Lung (tissue), 12 donors: ENCODE results near the gene TLCD1. TPM values are rescaled to one million over a fixed set of nuclear protein-coding genes. Genes with fewer than 3 reads are reported as not detected.
"Not testable (repeated sequence)": the region's sequence is repeated elsewhere in the genome, so short reads cannot be mapped to it uniquely, and the experiment has no call there.

Source experiments
- ATAC-seq: fragments of 200-7000 bp; cut with Tn5 transposase; one replicate; pipeline ENCODE4 v1.9.1; 2020; ENCODE audit warnings: moderate number of reproducible peaks; ENCODE audit not compliant: insufficient read depth, low FRiP score
- DNase-seq, 3 donors: peaks; one replicate each; pipeline ENCODE4 v3.0.0-alpha.2; 2013 to 2017
- H3K27ac ChIP-seq, 2 donors: one replicate each; pipeline ENCODE4 v1.5.1; 2013; ENCODE audit warnings: mild to moderate bottlenecking in 2 of 2, moderate library complexity in 2 of 2, control low read depth in 1 of 2, inconsistent platforms in 1 of 2, low read depth in 1 of 2, low read length in 1 of 2
- H3K27me3 ChIP-seq, 3 donors: one replicate each; pipeline ENCODE4 v1.5.1; 2013; ENCODE audit warnings: low read length in 2 of 3; ENCODE audit not compliant: control insufficient read depth in 3 of 3, insufficient read depth in 3 of 3
- H3K36me3 ChIP-seq, 4 donors: one replicate each; pipeline ENCODE4 v1.5.1; 2013; ENCODE audit warnings: low read length in 4 of 4, mild to moderate bottlenecking in 1 of 4, moderate library complexity in 1 of 4; ENCODE audit not compliant: control insufficient read depth in 4 of 4, insufficient read depth in 4 of 4
- H3K4me1 ChIP-seq, 5 donors: one replicate each; pipeline ENCODE4 v1.5.1; 2013; ENCODE audit warnings: low read length in 5 of 5, mild to moderate bottlenecking in 2 of 5, moderate library complexity in 1 of 5; ENCODE audit not compliant: control insufficient read depth in 5 of 5, insufficient read depth in 5 of 5
- H3K4me3 ChIP-seq: one replicate; pipeline ENCODE4 v1.5.1; 2013; ENCODE audit warnings: mild to moderate bottlenecking, control low read depth, moderate library complexity
- H3K9ac ChIP-seq, 2 donors: one replicate each; pipeline ENCODE4 v1.5.1; 2013; ENCODE audit warnings: low read length in 2 of 2, control low read depth in 1 of 2; ENCODE audit not compliant: insufficient read depth in 1 of 2
- H3K9me3 ChIP-seq, 4 donors: one replicate each; pipeline ENCODE4 v1.5.1; 2013; ENCODE audit warnings: low read length in 3 of 4, mild to moderate bottlenecking in 1 of 4, moderate library complexity in 1 of 4; ENCODE audit not compliant: control insufficient read depth in 4 of 4, insufficient read depth in 3 of 4
- CTCF ChIP-seq: IDR thresholded peaks from 2 replicates; pipeline ENCODE4 v1.5.1; 2012; ENCODE audit warnings: mild to moderate bottlenecking; ENCODE audit errors: control extremely low read depth, extremely low read depth
- WGBS, 2 donors: extraction: QIAGEN DNeasy Blood & Tissue Kit; methylation state at CpG; one replicate each; pipeline ENCODE4 v1.1.7; 2013; 5-methylcytosine and 5-hydroxymethylcytosine counted together
- polyA plus RNA-seq, 2 donors: library from polyadenylated mRNA; stranded (reverse); fragments of 200-250 nt; gene quantifications; one replicate each; pipeline ENCODE4 v1.2.1, GENCODE V29; 2013
- total RNA-seq, 2 donors: library from RNA; depleted of rRNA in 1 of 2; stranded (reverse); fragments of >200 nt in 1 of 2; gene quantifications; one replicate each; pipeline ENCODE4 v1.2.1, GENCODE V29; 2014 to 2021
- donor health status: control.
- donor health status: control.
- donor health status: Bipolar disorder and iron deficiency.
- donor health status: healthy.
- donor health status: DM: yes; HTN: yes; CAD: no.

Gene TLCD1
- total and polyA plus RNA-seq, 4 donors: 3.8 to 42.0 (median 28.7) TPM

DNA sequence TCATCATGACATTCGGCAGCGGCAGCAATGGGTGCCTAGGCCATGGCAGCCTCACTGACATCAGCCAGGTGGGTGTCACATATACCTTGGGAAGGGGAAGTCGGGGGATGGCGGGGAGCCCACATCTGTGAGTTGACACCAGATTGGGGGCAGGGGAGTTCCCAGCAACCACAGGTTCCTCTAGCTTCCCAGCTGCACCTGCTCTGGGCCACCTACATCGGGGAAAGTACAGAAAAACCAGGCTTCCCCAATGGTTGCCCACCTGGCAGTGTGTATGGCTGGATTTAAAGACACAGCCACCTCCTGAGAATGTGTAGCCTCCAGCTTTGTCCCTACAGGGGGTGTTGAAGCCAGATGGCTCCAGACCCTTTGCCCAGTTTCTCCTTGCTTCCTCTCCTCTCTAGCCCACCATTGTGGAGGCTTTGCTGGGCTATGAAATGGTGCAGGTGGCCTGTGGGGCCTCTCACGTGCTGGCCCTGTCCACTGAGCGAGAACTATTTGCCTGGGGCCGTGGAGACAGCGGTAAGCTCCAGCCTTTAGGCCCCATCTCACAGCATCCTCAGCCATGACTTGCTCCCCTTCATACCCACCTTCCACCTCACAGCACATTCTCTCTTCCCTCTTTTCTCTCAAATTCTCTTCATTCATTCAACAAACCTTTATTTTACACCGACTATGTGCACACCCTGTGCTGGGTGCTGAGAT, 12.8 kb upstream of the TLCD1 start:
- H3K27ac ChIP-seq: no peak overlapping the region
- TF ChIP-seq CTCF: no peak
- ATAC-seq: no peak
- no peaks in the 10 kb centered on the region for H3K27me3 ChIP-seq
- WGBS, 2 donors: 75 to 87% methylated on average over 10 of the region's 10 CpGs
- H3K9me3 ChIP-seq: no peaks in the 10 kb centered on the region
- H3K9ac ChIP-seq: no peak overlapping the region
- H3K4me3 ChIP-seq: no peak overlapping the region
- no peak for DNase-seq
- H3K4me1 ChIP-seq: peaks cover 0 to 12% (median 0%) of the 10 kb centered on the region in 5 donors
- H3K36me3 ChIP-seq: peaks cover 0 to 5% (median 0%) of the 10 kb centered on the region in 4 donors

DNA sequence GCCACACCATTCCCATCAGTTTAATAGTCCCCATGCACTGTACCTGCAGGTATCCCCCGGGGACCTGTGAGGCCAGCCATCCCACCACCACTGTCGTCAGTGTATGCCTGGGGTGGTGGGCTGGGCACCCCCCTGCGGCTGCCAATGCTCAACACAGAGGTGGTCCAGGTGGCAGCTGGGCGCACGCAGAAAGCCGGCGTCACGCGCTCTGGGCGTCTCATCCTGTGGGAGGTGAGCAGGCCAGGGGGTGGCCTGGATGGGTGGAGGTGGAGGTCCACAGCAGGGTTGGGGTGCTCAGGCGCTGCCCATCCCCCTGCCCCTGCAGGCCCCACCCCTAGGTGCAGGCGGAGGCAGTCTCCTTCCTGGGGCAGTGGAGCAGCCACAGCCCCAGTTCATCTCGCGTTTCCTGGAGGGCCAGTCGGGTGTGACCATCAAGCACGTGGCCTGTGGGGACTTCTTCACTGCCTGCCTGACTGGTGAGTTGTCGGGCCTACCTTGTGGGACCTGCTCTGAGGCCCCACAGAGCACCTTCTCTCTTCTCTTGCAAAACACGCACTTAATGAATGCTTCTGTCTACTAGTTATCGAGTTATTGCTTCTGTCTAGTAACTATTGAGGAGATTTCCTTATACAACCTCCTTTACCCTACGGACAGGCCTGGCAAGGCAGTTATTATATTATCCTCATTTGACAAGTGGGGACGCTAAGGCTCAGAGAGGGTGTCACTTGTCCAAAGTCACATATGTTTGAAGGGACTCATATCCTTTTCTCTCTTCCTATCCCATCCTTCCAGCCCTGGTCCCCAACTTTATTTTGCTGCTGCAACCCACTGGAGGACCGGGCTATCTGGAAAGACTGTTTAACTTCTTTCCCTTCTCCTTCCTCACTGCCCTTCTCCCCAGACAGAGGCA, 12.0 kb upstream of the TLCD1 start:
- H3K9ac ChIP-seq: no peak overlapping the region
- peaks cover 0 to 6% (median 0%) of the 10 kb centered on the region in 5 donors for H3K4me1 ChIP-seq
- DNase-seq (no peak), ATAC-seq (no peak)
- no peak overlapping the region for H3K4me3 ChIP-seq
- no peak overlapping the region for H3K27ac ChIP-seq
- no peaks in the 10 kb centered on the region for H3K27me3 ChIP-seq
- H3K36me3 ChIP-seq: peaks cover 0 to 7% (median 0%) of the 10 kb centered on the region in 4 donors
- TF ChIP-seq CTCF: no peak
- no peaks in the 10 kb centered on the region for H3K9me3 ChIP-seq
- WGBS, 2 donors: 88 to 89% methylated on average over 22 of the region's 22 CpGs

GRCh38 chr17:28737316-28737715, 11.3 kb upstream of the TLCD1 start:
- Histone ChIP-seq H3K4me1 (no peaks in the 10 kb centered on the region), H3K27me3 (no peaks in the 10 kb centered on the region), H3K4me3 (no peak overlapping the region), H3K27ac (no peak overlapping the region), H3K9ac (no peak overlapping the region), H3K9me3 (no peaks in the 10 kb centered on the region), H3K36me3 (peaks cover 0 to 7% (median 0%) of the 10 kb centered on the region in 4 donors)
- no peak for TF ChIP-seq CTCF
- DNase-seq: no peak
- ATAC-seq: no peak
- WGBS, 2 donors: 96% methylated on average over 12 of the region's 12 CpGs

GRCh38 chr17:28735913-28736769, 10.1 kb upstream of the TLCD1 start:
- H3K27ac ChIP-seq, H3K4me3 ChIP-seq, H3K36me3 ChIP-seq, H3K27me3 ChIP-seq, H3K4me1 ChIP-seq, DNase-seq, H3K9me3 ChIP-seq, ATAC-seq, H3K9ac ChIP-seq: not testable (repeated sequence)
- WGBS, 2 donors: 90 to 93% methylated on average over 5 of the region's 8 CpGs
